Gastroesophageal sphincter (tissue), 3 donors: ENCODE data around the gene SIRPA.

Experiments used
- EP300 ChIP-seq: sonication (generic); formaldehyde crosslinking; IDR thresholded peaks from one replicate; pipeline ENCODE4 v1.6.1; 2017; ENCODE audit warnings: antibody characterized with exemption, mild to moderate bottlenecking
- TF ChIP-seq, protein P1 (sequence below), 4 experiments: fragments of 200-600 bp in 2 of 4; fragments of 450-650 bp in 2 of 4; sonication (generic) in 1 of 4; IDR thresholded peaks; one replicate each; pipeline ENCODE4 v1.5.1; 2017 to 2019; ENCODE audit warnings: antibody characterized with exemption in 4 of 4, mild to moderate bottlenecking in 2 of 4, moderate library complexity in 2 of 4

DNA sequence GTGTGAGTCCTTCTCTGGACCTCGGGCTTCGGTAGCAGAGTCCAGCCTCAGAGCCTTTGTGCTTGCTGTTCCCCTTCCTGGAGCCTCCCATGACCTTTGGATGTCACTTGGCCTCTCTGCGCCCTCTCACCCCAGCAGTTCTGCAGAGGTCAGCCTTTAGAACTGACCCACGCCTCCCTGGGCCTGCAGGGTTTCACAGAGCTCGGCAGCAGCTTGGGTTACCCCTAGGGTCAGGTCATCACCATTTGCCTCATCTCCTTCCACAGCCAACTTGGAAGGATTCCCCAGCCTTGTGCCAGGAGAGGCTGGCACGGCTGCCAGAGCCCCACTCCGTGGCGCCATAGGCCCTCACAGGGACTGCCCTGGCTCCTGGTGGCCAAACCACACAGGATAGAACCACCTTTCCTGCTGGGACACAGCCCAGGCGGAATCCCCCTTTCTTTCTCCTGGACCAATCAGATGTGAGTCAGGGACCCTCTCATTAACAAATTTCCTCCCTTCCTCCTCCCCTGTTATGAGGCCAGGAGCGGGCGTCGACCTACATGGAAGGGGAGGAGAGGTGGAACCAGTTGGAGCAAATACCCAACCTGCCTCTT, 13.9 kb upstream of the SIRPA start:
- TF ChIP-seq EP300 = no peak
- TF ChIP-seq, protein P1, sequence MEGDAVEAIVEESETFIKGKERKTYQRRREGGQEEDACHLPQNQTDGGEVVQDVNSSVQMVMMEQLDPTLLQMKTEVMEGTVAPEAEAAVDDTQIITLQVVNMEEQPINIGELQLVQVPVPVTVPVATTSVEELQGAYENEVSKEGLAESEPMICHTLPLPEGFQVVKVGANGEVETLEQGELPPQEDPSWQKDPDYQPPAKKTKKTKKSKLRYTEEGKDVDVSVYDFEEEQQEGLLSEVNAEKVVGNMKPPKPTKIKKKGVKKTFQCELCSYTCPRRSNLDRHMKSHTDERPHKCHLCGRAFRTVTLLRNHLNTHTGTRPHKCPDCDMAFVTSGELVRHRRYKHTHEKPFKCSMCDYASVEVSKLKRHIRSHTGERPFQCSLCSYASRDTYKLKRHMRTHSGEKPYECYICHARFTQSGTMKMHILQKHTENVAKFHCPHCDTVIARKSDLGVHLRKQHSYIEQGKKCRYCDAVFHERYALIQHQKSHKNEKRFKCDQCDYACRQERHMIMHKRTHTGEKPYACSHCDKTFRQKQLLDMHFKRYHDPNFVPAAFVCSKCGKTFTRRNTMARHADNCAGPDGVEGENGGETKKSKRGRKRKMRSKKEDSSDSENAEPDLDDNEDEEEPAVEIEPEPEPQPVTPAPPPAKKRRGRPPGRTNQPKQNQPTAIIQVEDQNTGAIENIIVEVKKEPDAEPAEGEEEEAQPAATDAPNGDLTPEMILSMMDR (IDR thresholded peaks at IDR 0.05) = no peak
